Measurements from ENCODE around the gene CFLAR.
"Not testable (repeated sequence)": the region's sequence is repeated elsewhere in the genome, so short reads cannot be mapped to it uniquely, and the experiment has no call there.

Gene CFLAR

GRCh38 chr2:201167546-201167945 is 51.6 kb downstream of the CFLAR start:
- in situ Hi-C loops (cut with MboI; ENCODE audit: low pct_unique_long_range_greater_than_20kb, low sequenced_read_pairs), result loop anchor here (25.0 kb wide), 1 partner anchor 455 kb away; no protein-coding TSS in a partner anchor
- DNase-seq, result no peak

- DNase-seq, result not testable (repeated sequence)
- in situ Hi-C loops (cut with MboI; ENCODE audit: low pct_unique_long_range_greater_than_20kb, low sequenced_read_pairs), result loop anchor here (25.0 kb wide), 1 partner anchor 456 kb away; no protein-coding TSS in a partner anchor
Observed at GRCh38 chr2:201168496-201168895, 52.5 kb downstream of the CFLAR start.

GRCh38 chr2:201171259-201171814 is 55.4 kb downstream of the CFLAR start:
- DNase-seq, result no peak
- in situ Hi-C loops (cut with MboI; ENCODE audit: low pct_unique_long_range_greater_than_20kb, low sequenced_read_pairs), result loop anchor here (25.0 kb wide), 1 partner anchor 459 kb away; no protein-coding TSS in a partner anchor

- DNase-seq, result no peak
- in situ Hi-C loops (cut with MboI; ENCODE audit: low pct_unique_long_range_greater_than_20kb, low sequenced_read_pairs), result loop anchor here (25.0 kb wide), 1 partner anchor 460 kb away; no protein-coding TSS in a partner anchor
Observed at GRCh38 chr2:201172279-201172678, 56.3 kb downstream of the CFLAR start.

GRCh38 chr2:201174687-201175086 is 58.7 kb downstream of the CFLAR start:
- in situ Hi-C loops (cut with MboI; ENCODE audit: low pct_unique_long_range_greater_than_20kb, low sequenced_read_pairs), result loop anchor here (25.0 kb wide), 1 partner anchor 462 kb away; no protein-coding TSS in a partner anchor
- DNase-seq, result no peak

- in situ Hi-C loops (cut with MboI; ENCODE audit: low pct_unique_long_range_greater_than_20kb, low sequenced_read_pairs), result no loop called here
Observed at GRCh38 chr2:201176081-201176481, 60.1 kb downstream of the CFLAR start.

GRCh38 chr2:201180010-201180409 is 64.0 kb downstream of the CFLAR start:
- in situ Hi-C loops (cut with MboI; ENCODE audit: low pct_unique_long_range_greater_than_20kb, low sequenced_read_pairs), result no loop called here

More at GRCh38 chr2:201176081-201176481, 60.1 kb downstream of the CFLAR start:
- no peak for DNase-seq

GRCh38 chr2:201182650-201183364 is 66.8 kb downstream of the CFLAR start, which contains the start of gene CASP10:
Gene CASP10 (plus strand): TSS chr2:201183141. CDS start chr2:201185778, 2,637 bp downstream.
- peak; percentile 94 for DNase-seq
- in situ Hi-C loops (cut with MboI; ENCODE audit: low pct_unique_long_range_greater_than_20kb, low sequenced_read_pairs), result no loop called here

More at GRCh38 chr2:201180010-201180409, 64.0 kb downstream of the CFLAR start:
- DNase-seq, result no peak

GRCh38 chr2:201183365-201183727 is 67.4 kb downstream of the CFLAR start:
- no peak for DNase-seq
- in situ Hi-C loops (cut with MboI; ENCODE audit: low pct_unique_long_range_greater_than_20kb, low sequenced_read_pairs), result no loop called here

- in situ Hi-C loops (cut with MboI; ENCODE audit: low pct_unique_long_range_greater_than_20kb, low sequenced_read_pairs), result not testable (repeated sequence)
- DNase-seq, result peak; percentile 58
Observed at GRCh38 chr2:201183835-201184234, 67.9 kb downstream of the CFLAR start.

- DNase-seq; in situ Hi-C loops (cut with MboI; ENCODE audit: low pct_unique_long_range_greater_than_20kb, low sequenced_read_pairs): not testable (repeated sequence)
Observed at GRCh38 chr2:201184248-201184647, 68.3 kb downstream of the CFLAR start.

- in situ Hi-C loops (cut with MboI; ENCODE audit: low pct_unique_long_range_greater_than_20kb, low sequenced_read_pairs), result no loop called here
- peak; percentile 35 for DNase-seq
Observed at GRCh38 chr2:201185863-201186262, 69.9 kb downstream of the CFLAR start.

- DNase-seq, result no peak
- in situ Hi-C loops (cut with MboI; ENCODE audit: low pct_unique_long_range_greater_than_20kb, low sequenced_read_pairs), result no loop called here
Observed at GRCh38 chr2:201186982-201187381, 71.0 kb downstream of the CFLAR start.

- DNase-seq, result no peak
- in situ Hi-C loops (cut with MboI; ENCODE audit: low pct_unique_long_range_greater_than_20kb, low sequenced_read_pairs), result no loop called here
Observed at GRCh38 chr2:201188449-201188848, 72.5 kb downstream of the CFLAR start.

- in situ Hi-C loops (cut with MboI; ENCODE audit: low pct_unique_long_range_greater_than_20kb, low sequenced_read_pairs), result no loop called here
- peak; percentile 31 for DNase-seq
Observed at GRCh38 chr2:201191132-201191875, 75.3 kb downstream of the CFLAR start.

- in situ Hi-C loops (cut with MboI; ENCODE audit: low pct_unique_long_range_greater_than_20kb, low sequenced_read_pairs), result no loop called here
- DNase-seq, result no peak
Observed at GRCh38 chr2:201194097-201194496, 78.1 kb downstream of the CFLAR start.

- in situ Hi-C loops (cut with MboI; ENCODE audit: low pct_unique_long_range_greater_than_20kb, low sequenced_read_pairs), result no loop called here
- no peak for DNase-seq
Observed at GRCh38 chr2:201195331-201195730, 79.4 kb downstream of the CFLAR start.

- in situ Hi-C loops (cut with MboI; ENCODE audit: low pct_unique_long_range_greater_than_20kb, low sequenced_read_pairs), result no loop called here
- DNase-seq, result no peak
Observed at GRCh38 chr2:201196003-201196402, 80.0 kb downstream of the CFLAR start.

GRCh38 chr2:201196803-201197202 is 80.8 kb downstream of the CFLAR start:
- no peak for DNase-seq
- in situ Hi-C loops (cut with MboI; ENCODE audit: low pct_unique_long_range_greater_than_20kb, low sequenced_read_pairs), result no loop called here

GRCh38 chr2:201197781-201198180 is 81.8 kb downstream of the CFLAR start:
- in situ Hi-C loops (cut with MboI; ENCODE audit: low pct_unique_long_range_greater_than_20kb, low sequenced_read_pairs), result no loop called here
- DNase-seq, result no peak
